ENCODE measurements around the gene NSD2.

GRCh38 chr4:1962980-1963379 lies 91.8 kb downstream of the NSD2 start:
- TF ChIP-seq, protein P1, sequence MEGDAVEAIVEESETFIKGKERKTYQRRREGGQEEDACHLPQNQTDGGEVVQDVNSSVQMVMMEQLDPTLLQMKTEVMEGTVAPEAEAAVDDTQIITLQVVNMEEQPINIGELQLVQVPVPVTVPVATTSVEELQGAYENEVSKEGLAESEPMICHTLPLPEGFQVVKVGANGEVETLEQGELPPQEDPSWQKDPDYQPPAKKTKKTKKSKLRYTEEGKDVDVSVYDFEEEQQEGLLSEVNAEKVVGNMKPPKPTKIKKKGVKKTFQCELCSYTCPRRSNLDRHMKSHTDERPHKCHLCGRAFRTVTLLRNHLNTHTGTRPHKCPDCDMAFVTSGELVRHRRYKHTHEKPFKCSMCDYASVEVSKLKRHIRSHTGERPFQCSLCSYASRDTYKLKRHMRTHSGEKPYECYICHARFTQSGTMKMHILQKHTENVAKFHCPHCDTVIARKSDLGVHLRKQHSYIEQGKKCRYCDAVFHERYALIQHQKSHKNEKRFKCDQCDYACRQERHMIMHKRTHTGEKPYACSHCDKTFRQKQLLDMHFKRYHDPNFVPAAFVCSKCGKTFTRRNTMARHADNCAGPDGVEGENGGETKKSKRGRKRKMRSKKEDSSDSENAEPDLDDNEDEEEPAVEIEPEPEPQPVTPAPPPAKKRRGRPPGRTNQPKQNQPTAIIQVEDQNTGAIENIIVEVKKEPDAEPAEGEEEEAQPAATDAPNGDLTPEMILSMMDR (IDR thresholded peaks at IDR 0.05): no peak
- TF ChIP-seq POLR2A (IDR thresholded peaks at IDR 0.05): no peak
